Stimulated activated CD4-positive, alpha-beta T cell treated with anti-CD3 and anti-CD28 coated beads, Interleukin-1b, Interleukin-23, amount 100 ng/mL, for 48 hours (primary cell): ENCODE data around the gene RTF2.
"Not testable (repeated sequence)": the region's sequence is repeated elsewhere in the genome, so short reads cannot be mapped to it uniquely, and the experiment has no call there.

Source experiments
- DNase-seq: peaks from one replicate; pipeline ENCODE4 v3.0.0-alpha.2; 2020

The RTF2 gene

DNA sequence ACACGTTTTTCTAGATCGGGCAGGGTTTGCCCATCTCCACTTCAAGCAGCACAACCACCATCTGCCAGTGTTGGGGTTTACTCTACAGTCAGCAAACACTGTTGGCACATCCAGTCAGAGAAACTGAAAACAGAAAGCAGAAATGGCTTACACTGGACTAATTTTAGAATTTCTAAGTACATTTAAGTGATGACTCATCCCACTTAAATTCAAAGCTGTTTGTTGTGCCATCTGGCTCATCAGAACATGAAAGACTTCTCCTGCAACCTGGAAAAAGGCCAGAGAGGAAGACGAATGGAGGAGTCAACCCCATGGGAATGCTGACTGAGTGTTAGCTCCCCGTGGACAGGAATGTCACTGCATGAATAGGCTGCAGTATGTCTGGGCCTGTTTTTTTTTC, 86.4 kb downstream of the RTF2 start:
- no peak for DNase-seq

DNA sequence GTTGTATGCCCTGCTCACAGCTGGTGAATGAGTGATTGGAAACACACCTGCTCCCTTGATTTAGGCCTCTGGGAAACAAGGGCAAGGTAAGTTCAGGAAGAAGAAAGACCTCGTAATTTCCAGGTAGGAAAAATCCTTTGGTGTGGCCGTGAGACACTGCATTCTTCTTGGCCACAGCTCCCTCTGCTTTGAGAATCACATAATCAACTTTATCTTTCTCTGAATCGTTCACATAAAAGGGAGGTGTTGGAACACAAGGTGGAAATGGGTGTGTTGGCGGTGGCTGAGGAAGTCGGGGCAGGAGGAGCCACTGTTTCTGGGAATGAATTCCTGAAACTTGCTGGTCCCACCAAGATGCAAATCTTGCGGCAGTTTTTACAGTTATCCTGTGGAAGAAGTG, 90.5 kb downstream of the RTF2 start:
- no peak for DNase-seq

DNA sequence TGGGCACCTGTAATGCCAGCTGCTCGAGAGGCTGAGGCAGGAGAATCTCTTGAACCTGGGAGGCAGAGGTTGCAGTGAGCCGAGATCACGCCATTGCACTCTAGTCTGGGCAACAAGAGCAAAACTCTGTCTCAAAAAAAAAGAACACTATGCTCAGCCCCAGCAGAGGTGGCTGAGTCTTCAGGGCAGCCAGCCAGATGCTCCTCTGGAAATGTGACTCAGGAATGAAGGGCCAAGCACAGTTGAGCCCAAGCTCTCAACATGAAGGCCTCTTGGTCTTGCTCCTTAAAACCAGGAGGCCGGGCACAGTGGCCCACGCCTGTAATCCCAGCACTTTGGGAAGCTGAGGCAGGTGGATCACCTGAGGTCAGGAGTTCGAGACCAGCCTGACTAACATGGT, 96.1 kb downstream of the RTF2 start:
- DNase-seq, result not testable (repeated sequence)

DNA sequence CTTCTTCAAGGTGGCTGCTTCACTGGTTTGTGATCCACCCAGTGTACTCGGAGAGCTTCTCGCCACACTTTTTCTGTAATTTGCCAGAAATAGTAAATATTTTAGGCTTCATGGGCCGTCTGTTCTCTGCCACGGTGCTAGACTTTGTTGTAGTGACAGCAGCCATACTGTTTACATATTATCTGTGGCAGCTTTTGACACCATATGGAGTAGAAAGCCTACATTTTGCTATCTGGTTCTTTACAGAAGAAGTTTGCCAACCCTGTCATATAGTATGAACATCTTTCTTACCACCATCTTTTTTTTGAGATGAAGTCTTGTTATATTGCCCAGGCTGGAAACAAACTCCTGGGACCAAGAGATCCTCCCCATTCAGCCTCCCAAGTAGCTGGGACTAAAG, 97.1 kb downstream of the RTF2 start:
- DNase-seq, result no peak

DNA sequence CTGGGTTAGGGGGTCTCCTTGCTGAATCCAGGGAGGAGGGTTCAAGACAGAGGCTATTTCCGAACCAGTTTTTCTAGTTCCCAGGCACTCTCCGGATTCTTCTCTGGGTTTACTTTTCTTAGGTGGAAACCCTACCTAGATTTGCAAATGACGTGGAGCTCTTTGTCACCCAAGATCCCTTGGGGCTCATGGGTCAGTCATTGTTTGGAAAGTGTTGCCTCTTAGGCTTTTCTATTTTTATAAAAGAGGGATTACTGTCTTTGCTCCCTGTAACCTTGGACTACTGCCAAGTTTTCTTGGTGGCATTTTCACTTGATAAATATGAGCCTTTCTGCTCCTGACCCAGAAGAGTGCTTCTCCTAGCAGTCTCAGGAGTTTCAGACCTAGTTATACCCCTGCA, 98.2 kb downstream of the RTF2 start:
- DNase-seq, result no peak
